SHP77 (cell line): ENCODE measurements around the gene TLE3.

Experiments
- DNase-seq, 2 experiments: peaks; one replicate each; lab custom pipeline; 2025; lab: John Stamatoyannopoulos, UW

TLE3 gene

GRCh38 chr15:70083946-70084345, 13.8 kb downstream of the TLE3 start:
- no peak for DNase-seq

- no peak for DNase-seq
These were observed 14.3 kb downstream of the TLE3 start for GRCh38 chr15:70083418-70083817.

- DNase-seq: no peak
These were observed 15.3 kb downstream of the TLE3 start for GRCh38 chr15:70082281-70082900.

- DNase-seq: no peak
These were observed 16.1 kb downstream of the TLE3 start for GRCh38 chr15:70081612-70082011.

DNA sequence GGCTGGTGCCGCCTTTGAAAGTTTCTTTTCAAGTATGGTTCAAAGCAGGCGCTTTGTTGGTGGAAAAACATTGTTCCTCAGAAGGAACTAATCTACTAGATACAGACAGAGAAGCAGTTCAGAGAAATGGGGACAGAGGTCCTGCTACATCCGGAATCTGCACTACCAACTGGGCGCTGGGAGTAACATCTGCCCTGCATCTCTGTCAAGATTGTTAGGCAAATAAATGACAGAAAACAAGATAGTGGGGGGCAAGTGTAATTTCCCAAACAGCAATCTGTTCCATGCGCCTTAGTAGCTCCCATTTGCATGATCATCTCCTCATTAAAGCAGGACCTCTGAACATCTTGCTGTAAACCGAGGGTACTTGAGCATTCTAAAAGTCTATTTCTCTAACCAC, 17.4 kb downstream of the TLE3 start:
- DNase-seq: no peak

DNA sequence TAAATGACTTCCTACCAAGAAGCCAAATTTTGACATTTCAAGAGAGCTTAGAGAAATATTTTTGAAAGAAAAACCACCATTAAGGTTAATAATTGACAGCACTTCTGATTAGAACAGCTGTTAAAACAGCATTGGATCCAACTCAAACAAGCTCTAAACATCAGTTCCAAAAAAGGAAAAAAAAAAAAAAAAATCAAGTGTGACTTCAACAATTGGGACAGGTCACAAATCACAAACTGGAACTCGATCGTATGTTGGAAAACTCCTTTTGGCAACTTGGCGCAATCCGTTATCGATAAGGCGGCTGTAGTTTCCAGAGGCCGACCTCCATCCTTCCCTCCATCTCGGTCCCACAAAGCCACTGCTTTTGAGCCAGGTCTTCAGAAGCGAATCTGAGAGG, 17.8 kb downstream of the TLE3 start:
- no peak for DNase-seq

- DNase-seq: no peak
These were observed 18.9 kb downstream of the TLE3 start for GRCh38 chr15:70078578-70079417.

DNA sequence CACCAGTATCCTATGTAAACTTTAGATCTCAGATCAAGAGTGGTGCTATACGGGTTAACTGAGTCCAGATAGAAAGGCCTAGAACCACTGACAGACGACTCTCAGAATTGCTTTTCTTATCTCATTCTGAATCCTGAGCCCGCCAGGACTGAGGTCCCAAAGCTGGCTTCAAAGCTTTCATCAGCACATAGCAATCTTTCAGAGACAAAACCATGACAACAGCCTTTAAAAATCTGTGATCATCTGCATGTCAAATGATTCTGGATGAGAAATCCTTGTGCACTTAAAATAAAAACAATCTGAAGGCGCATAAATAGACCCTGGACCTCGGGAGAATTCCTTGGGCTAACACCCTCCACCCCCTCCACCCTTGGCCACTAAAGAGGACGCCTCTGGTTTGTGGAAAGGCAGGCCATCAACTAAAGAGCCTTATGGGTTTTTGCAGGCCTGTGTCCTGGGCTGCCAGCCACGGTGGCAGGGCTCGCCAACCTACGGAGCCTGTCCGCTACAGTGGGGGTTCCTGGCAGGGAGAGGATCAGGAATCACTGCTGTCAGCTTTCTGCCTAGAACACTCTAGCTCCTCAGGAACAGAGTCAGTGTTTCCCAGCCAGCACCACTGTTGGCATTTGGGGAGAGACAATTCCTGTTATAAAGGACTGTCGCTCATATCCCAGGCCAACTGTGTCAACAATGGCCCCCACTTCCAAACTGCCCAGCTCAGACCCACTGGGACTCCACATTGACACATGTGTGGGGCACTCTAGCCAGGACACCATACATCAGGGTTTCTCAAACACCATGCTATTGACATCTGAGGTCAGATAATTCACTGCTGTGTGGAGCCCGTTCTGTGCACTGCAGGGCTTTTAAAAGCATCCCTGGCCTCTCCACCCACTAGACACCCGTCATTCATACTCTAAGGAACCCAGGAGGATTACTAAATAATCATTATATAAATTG, 20.2 kb downstream of the TLE3 start:
- DNase-seq: no peak

DNA sequence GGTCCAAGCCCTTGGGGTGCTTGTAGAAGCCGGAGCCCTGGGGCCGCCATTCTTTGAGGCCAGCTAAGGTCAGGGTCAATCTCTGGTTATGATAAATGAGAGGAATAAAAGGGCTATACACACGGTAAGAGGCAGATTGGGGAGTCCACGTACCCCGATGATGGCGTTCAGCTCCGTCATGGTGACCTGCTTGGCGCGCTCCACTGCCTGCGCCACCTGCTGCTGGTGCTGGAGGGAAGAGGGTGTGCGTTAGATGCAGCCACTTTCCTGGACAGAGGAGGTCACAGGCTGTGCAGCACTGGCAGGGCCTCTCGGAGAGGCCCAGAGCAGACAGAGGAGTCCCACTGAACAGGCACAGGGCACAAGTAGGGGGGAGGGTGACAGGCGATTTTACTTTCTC, 23.3 kb downstream of the TLE3 start:
- DNase-seq: no peak

DNA sequence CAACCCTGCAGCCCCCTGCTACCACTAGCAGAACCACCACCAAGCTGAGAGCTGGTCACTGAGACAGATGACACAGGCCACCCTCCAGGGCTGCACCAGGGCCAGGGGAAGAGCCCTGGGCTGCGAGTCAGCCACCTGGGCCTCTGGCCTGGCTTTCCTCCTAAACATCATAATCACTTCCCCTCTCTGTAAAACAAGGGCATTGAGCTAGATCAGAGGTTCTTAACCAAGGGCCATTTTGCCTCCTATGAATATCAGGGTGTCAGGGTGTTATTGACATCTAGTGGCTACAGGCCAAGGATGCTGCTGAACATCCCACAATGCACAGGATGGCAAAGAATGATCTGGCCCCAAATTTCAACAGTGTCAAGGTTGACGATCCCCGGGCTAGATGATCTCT, 25.2 kb downstream of the TLE3 start:
- no peak for DNase-seq

- no peak for DNase-seq
These were observed 25.9 kb downstream of the TLE3 start for GRCh38 chr15:70071799-70072198.

DNA sequence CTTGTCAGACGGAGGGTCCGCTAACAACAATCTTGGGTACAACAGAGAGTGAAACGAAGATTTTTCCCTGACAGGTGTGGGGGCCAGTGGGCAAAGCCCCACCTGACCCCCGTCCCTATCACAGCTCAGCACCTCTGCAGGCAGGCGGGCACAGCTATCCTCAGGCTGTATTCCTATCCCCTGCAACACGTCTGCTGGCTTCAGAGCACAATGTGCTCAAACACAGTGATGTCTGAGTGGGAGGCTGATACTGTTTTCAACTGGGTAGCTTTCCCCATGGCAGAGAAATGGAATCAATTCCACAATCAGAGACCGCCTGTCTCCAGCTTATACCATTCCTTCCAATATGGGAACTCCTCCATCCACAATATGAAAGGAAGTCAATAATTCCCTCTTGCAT, 28.0 kb downstream of the TLE3 start:
- no peak for DNase-seq

DNA sequence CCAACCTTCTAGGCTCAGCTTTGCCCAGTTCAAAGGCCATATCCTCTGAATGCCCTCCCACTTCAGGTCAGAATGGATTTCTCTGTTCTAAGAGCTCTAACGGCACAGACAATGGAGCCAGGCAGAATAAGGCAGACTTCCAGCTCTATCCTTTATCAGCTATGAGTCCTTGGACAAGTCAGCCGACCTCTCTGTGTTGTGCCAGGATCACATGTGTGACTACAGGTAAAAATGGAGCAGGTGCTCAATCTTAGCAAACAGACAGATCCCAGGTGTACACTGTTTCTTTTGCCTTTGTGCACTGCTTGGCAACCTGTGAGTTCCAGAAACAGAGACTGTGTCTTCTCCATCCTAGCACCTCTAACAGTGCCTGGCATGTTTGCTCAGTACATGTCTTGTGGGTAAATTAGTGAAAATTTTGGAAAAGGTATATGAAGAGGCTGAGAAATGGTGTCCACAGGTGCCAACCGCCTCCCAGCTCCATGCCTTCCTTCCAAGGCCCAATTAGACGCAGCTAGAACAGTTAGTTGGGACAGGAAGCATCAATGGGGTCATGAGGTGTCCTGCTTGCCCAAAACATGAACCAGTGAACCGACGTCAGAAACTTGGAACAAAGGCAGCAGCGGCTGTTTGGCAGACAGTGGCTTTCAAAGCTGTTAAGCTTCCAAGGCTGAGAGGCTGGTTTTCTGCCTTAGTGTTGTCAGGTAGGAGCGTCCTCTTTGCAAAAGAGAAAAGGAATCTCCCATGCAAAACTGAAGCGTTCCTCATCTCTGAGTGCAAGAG, 28.7 kb downstream of the TLE3 start:
- no peak for DNase-seq

DNA sequence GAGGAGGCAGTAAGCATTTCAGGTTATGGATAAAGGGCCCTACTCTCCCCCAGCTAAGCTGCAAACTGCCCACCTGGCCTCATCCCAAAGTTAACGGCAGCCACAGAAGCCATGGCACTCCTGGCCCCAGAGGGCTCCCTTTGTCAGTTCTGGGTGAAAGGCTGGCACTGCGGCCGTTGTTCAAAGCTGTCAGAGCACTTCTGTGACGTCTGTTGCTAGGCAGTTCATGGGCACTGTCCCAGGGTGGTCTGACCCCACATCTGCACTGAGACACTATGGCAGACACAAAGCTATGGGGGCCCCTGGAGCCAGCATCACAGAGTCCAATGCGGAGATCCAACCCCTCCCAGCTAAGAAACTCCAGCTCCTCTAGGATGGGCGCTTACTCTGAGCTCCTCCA, 30.0 kb downstream of the TLE3 start:
- no peak for DNase-seq

GRCh38 chr15:70067011-70067410, 30.7 kb downstream of the TLE3 start:
- DNase-seq: no peak

DNA sequence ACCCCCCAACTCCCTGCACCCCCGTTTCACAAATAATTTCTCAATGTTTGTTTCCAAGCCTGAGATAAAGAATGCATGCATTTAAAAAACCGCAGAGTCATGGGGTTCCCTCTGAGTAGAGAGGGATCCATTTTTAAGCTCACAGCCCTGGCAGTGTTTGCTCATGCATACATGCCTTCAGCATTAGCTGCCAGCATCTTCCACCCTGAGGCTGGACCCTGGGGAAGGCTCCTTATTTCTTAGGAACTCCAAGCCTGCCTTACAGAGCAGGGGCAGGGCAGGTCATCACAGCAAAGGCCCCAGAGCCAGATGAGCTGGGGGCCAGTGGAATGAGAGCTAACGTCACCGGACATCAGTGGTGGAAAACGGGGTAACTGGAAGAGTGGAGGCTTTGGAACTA, 31.3 kb downstream of the TLE3 start:
- no peak for DNase-seq

GRCh38 chr15:70066004-70066403, 31.7 kb downstream of the TLE3 start:
- no peak for DNase-seq

DNA sequence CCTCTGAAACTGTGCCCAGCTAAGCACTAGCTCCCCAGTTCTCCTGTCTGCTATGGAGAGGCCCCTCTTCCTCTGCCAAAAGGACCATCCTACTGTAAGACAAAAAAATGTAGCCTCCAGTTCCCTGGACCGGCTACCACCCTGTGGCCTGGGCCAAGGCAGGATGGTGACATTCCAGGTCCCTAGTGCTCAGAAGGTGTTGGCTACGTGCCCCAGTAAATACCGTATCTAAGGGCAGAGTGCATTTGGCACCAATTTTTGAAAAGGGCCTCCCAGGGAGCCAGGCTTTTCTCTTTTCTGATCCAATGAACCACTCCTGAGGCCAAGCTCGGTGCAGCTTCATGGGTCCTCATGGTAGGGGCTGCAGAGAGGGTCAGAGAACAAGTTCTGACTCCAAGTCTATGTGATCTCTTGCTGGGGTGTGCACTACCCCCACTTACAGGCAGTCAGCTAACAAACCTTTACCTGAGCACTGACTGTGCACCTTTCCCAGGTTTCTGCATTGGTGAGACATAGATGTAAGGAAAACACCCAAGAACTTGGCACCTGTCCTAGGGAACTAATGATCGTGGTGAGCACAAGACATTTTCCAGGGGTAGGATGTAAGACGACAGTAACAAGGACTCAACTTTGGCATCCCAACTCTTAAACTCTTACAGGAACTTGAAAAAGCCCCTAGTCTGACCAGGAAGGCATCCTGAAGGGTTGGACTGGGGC, 32.6 kb downstream of the TLE3 start:
- DNase-seq: no peak

DNA sequence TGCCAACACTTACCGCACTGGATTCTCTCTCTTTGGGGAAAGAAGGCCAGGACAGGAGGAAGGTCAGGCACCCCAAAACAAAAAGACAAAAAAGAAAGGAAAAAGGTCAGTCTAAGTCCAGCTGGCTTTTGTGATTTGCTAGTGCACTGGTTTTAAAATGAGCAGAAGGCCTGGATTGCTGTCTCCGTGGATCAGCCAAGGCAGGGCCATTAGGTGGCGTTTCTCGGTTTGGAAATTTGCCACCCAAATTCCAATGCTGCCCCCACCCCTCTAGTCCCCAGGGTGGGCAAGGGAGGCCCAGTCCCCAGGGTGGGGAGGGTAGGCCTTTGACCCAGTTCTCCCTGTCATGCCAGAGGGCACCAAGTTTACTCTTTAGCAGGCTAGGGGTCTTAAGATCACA, 33.3 kb downstream of the TLE3 start:
- DNase-seq: no peak

- DNase-seq: no peak
These were observed 33.7 kb downstream of the TLE3 start for GRCh38 chr15:70063980-70064379.

DNA sequence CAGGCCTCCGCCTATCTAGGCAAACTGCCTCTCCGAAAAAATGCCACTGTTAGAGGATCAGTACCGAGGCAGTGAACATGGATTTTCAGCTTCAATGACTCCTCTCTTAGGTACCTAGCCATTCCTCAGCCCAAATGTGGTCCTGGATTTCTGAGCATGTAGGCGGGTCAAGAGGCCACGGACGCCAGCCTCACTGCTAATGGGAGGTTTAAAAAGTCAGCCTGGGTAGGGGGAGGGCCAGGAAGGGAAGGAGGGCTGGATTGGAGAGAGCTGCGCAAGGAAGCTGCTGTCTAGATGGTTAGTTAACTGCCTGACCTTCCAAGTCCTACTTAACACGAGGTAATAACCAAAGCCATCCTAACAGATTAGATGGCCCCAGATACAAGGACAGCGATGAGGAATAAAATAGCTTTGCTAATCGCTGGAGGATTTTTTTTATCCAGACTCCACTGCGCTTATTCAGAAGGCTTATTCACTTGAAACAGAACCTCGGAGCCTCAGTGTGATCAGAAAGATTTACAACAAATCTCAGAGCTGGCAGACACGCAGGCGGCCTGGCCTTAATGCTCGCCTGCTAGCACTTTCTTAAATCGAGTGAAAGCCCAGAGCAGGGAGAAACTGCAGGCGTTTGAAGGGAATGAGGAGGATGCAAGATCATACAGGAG, 34.3 kb downstream of the TLE3 start:
- DNase-seq: no peak
